ENCODE measurements around the gene TCF15. TPM values are rescaled to one million over a fixed set of nuclear protein-coding genes. Genes with fewer than 3 reads are reported as not detected.

The TCF15 gene
- total and polyA plus RNA-seq, 2 of the 13 experiments (the other 11 are each of a cell fraction or from before 2014, with no cell fraction given): not detected

GRCh38 chr20:645318-646106, 35.4 kb upstream of the TCF15 start (continued):
- TF ChIP-seq GTF3A (CRISPR knock-in tag; conservative IDR thresholded peaks at IDR 0.05) (no peak), IKZF5 (CRISPR knock-in tag; IDR thresholded peaks at IDR 0.05) (peak; percentile 83), ZBTB34 (CRISPR knock-in tag; IDR thresholded peaks at IDR 0.05) (no peak), SNAI1 (CRISPR knock-in tag; IDR thresholded peaks at IDR 0.05; ENCODE audit: borderline replicate concordance) (peak; percentile 88), FOSL2 (CRISPR knock-in tag; IDR thresholded peaks at IDR 0.05) (peak; percentile 71), HDAC1 (CRISPR knock-in tag; IDR thresholded peaks at IDR 0.05) (peak; percentile 93), ZNF670 (CRISPR knock-in tag; IDR thresholded peaks at IDR 0.05; ENCODE audit: borderline replicate concordance) (peak; percentile 87; the same call in 1 of the 2 replicates), ZNF691 (CRISPR knock-in tag; IDR thresholded peaks at IDR 0.05; ENCODE audit: borderline replicate concordance, low read depth) (peak; percentile 75; the same call in 1 of the 2 replicates), PATZ1 (CRISPR knock-in tag; IDR thresholded peaks at IDR 0.05) (peak; percentile 97), EED (CRISPR knock-in tag; IDR thresholded peaks at IDR 0.05) (peak; percentile 25; the same call in 1 of the 2 replicates), KAT7 (CRISPR knock-in tag; IDR thresholded peaks at IDR 0.05; ENCODE audit: borderline replicate concordance) (no peak; the same call in none of the 2 replicates), MED1 (CRISPR knock-in tag; IDR thresholded peaks at IDR 0.05) (peak; percentile 84), ZNF180 (CRISPR knock-in tag; IDR thresholded peaks at IDR 0.05; ENCODE audit: borderline replicate concordance, low read depth) (no peak), ZNF460 (CRISPR knock-in tag; IDR thresholded peaks at IDR 0.05; ENCODE audit: borderline replicate concordance) (peak; percentile 62; the same call in 1 of the 2 replicates), ZNF839 (CRISPR knock-in tag; IDR thresholded peaks at IDR 0.05; ENCODE audit: borderline replicate concordance) (no peak), GLI4 (CRISPR knock-in tag; IDR thresholded peaks at IDR 0.05; ENCODE audit: borderline replicate concordance) (peak; percentile 91; the same call in 1 of the 2 replicates), ZNF672 (CRISPR knock-in tag; IDR thresholded peaks at IDR 0.05) (no peak), GPBP1L1 (CRISPR knock-in tag; IDR thresholded peaks at IDR 0.05) (no peak), ARNT2 (CRISPR knock-in tag; IDR thresholded peaks at IDR 0.05; ENCODE audit: low read depth) (peak; percentile 85; the same call in 1 of the 2 replicates), MAFG (CRISPR knock-in tag; IDR thresholded peaks at IDR 0.05) (0 out of 2 replicates have a peak, but pooled peaks have one; percentile 63), DBP (CRISPR knock-in tag; IDR thresholded peaks at IDR 0.05; ENCODE audit: not compliant biosample characterization) (no peak)

Measured in HepG2 (cell line).